ENCODE measurements around the gene PHACTR1. TPM values are rescaled to one million over a fixed set of nuclear protein-coding genes. Genes with fewer than 3 reads are reported as not detected.

PHACTR1 gene
- total RNA-seq, 4 donors from 2014 or later, result 2.0 to 8.3 (median 4.5) TPM

DNA sequence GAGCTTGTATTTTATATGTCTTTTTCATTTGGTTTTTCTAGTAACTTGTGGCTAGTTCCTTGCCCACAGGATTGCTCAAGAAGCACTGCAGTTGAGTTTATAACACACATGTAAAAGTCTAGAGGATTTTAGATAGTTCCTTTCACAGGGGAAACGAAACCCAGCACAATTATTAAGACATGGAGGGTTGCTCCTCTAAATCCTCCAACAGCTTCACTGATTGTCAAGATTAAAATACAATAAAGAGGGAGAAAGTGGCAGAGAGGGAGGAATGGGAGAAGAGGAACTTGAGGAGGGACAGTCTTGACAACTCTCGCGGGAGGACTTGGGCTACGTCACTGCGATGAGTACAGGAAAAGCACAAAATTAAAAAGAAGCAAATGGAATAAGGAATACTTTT lies 621.5 kb downstream of the PHACTR1 start:
- no peak for DNase-seq
- Histone ChIP-seq H3K4me1 (no peaks in the 10 kb centered on the region), H3K4me3 (no peak overlapping the region), H3K27ac (no peak overlapping the region), H3K9me3 (no peaks in the 10 kb centered on the region), H3K36me3 (no peaks in the 10 kb centered on the region), H3K27me3 (no peaks in the 10 kb centered on the region)
- no peak for TF ChIP-seq POLR2A (IDR thresholded peaks at IDR 0.05)
- TF ChIP-seq, protein P1, sequence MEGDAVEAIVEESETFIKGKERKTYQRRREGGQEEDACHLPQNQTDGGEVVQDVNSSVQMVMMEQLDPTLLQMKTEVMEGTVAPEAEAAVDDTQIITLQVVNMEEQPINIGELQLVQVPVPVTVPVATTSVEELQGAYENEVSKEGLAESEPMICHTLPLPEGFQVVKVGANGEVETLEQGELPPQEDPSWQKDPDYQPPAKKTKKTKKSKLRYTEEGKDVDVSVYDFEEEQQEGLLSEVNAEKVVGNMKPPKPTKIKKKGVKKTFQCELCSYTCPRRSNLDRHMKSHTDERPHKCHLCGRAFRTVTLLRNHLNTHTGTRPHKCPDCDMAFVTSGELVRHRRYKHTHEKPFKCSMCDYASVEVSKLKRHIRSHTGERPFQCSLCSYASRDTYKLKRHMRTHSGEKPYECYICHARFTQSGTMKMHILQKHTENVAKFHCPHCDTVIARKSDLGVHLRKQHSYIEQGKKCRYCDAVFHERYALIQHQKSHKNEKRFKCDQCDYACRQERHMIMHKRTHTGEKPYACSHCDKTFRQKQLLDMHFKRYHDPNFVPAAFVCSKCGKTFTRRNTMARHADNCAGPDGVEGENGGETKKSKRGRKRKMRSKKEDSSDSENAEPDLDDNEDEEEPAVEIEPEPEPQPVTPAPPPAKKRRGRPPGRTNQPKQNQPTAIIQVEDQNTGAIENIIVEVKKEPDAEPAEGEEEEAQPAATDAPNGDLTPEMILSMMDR (IDR thresholded peaks at IDR 0.05), result no peak
- intact Hi-C loops (cut with DNase I; ENCODE audit: low total_unique reads), result no loop called here

Small RNA genes within 50 kb of the gene (small RNA-seq; reads per million reads assigned to genes)
- gene RNU1-11P, result not detected
